Femur (tissue), 1 donor: Measurements from ENCODE around the gene KCTD16.

ENCODE experiments used
- DNase-seq: peaks from one replicate; pipeline ENCODE4 v3.0.0-alpha.2; 2017

Gene KCTD16

DNA sequence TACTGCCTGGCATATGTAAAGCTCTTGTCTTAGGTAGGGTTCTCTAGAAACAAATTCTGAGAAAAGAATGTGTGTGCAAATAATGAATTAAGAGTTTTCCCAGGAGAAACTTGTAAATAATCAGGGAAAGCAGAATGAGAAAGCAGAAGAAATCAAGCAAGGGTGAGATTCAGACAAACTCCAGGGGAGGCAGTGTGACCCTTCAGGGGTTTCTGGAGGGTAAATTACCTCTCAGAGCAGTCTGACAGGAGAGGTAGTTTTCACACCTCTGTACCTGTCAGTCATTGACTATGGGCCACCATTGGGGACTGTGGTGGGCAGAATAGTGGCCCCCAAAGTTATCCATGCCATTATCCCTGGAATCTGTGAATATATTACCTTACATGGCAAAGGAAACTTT is 124.6 kb downstream of the KCTD16 start:
- DNase-seq, result no peak

- DNase-seq, result no peak
These were observed 126.4 kb downstream of the KCTD16 start for GRCh38 chr5:144297081-144297480.

DNA sequence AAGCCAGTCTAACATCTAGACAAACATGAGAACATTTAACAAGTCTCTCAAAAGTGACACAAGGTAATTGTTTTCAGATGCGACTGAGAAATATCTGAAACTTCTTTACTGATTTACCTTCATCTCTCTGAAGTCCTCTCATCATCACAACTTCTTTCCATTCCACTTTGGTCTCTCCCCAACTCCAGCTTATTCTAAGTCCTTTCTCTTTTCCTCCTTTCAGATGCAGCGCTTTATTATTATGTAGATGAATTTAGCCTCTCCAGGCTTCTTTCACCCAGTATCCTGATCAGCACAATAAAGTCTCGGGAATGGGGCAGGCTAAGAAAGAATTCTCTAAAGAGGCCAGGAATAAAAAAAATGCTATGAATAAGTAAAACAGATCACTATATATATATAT is 128.0 kb downstream of the KCTD16 start:
- no peak for DNase-seq

DNA sequence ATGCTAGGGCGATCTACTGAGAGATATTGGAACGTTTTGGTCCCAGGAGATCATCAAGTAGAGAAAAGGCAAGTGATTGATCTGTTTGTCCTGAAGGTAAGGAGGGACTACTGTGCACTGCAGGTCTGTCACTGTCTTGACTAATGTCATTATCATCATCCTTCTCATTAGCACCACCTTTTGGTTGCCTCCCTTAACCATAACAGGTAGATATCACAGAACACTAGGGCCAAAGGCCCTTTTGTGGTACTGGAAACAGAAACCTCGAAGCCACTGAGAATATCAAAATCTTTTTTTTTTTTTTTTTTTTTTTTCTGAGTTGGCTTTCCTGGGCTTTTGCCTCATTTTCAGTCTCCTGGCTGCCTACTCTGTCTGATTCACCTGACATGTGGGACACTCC is 134.0 kb downstream of the KCTD16 start:
- no peak for DNase-seq

GRCh38 chr5:144307736-144308135 is 137.1 kb downstream of the KCTD16 start:
- no peak for DNase-seq

DNA sequence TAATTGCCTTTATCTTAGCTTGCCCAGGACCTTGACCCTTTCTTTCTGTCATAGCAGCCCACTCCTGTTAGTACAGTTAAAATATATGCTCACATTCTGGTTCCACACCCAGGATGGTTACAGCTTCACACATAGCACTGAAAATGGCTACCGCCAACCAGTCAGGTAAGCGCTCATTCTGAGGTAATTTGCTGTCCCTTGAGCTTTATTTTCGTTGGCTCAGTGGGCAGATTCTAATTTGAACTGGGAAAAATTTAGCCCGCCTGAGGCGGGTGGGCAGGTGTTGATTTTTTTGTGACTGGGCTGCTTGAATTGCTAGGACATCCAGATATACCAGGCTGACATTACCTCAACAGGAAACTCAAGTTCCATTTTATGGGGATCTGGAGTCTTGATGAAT is 137.5 kb downstream of the KCTD16 start:
- no peak for DNase-seq

DNA sequence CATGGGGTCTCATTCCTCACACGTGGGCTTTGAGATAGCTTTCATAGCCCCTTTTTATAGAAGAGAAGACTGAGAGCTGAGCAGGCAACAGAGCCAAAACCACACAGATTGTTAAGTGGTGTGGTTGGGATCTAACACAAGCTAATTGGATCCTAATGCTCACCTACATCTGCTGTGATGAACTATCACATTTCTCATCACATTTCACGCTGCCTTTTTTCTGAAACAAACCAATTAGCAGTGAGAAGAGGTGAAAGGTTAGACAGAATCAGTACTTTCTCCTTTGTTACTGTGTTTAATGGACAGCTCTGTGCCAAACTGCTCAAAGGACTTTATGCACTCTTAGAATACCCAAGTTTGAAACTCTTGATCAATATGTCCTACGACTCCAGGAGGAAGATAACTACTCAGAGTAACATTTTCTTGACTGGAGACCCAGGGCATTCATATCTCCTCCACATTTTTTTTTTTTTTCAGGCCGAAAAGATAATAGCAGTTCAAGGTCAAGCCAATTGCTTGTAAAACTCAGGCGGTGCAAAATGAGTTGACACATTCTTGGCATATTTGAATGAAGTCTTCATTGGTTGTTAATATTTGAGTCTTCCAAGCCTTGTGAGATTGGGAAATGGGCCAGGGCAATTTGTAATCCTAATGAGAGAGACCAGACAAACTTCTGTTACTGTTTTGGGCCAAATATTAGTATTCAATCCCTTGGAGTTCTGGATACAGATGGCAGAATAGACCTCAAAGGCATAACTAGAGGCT is 138.4 kb downstream of the KCTD16 start:
- DNase-seq, result no peak

DNA sequence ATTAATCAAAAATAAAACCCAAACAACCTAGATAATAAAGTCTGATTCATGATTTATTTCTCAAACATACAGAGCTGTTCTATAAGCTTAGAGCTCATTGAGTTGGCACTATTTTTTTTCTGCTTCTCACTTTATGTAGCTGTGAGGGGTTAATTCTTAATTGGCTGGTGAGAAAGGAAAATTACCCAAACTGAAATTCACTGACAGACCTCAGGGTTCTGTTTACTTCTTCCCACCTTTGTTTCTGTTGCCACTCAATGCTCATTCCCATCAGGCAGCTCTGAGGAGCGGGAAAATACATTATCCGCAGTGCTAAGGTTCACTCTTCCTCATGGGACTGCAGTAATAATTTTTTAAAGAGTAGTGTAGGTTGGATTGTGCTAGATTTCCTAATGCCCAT is 139.9 kb downstream of the KCTD16 start:
- no peak for DNase-seq

GRCh38 chr5:144313147-144313726 is 142.6 kb downstream of the KCTD16 start:
- no peak for DNase-seq

DNA sequence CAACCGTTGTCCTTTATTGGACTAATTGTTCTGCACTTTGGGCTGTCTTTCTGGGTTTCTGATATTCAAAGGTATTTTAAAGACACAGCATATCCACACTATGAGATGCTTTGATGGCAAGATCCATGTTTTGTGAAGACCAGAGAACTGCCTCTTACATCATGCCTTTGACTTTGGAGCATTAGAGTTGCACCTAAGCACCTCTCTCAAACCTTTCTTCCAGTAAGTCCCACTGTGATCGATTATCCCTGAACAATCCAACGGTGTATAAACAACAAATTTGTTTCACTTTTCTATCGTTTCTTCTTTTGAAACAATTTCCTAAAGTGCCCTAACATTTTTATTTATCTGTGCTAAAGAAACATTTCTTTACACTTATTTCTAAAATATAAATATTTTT is 144.4 kb downstream of the KCTD16 start:
- no peak for DNase-seq

DNA sequence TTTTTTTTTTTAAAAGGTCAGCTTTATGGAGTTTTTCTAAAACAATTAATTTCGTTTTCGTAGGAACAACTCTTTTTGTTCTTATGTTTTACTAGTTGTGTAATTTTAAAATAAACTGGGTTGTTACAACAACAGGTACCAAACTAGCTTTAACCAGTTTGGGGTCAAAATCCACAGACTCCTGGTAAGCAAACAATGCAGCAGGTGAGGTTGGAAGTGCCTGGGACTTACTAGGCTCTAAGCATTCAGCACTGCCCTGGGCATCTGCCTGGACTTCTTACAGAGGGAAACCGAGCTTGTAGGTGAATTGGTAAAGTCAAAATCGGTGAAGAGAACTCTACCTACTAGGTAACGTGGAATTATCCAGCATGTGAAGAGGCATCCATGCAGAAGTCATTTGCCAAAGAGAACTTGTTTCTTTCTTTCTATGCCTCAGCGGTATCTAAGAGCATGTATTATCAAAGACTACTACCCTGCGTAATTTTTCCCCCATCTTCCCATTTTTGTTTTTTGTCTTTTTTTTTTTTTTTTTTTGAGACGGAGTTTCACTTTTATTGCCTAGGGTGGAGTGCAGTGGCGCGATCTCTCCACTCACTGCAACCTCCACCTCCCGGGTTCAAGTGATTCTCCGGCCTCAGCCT is 145.4 kb downstream of the KCTD16 start:
- DNase-seq, result no peak

- no peak for DNase-seq
These were observed 147.3 kb downstream of the KCTD16 start for GRCh38 chr5:144318011-144318410.

DNA sequence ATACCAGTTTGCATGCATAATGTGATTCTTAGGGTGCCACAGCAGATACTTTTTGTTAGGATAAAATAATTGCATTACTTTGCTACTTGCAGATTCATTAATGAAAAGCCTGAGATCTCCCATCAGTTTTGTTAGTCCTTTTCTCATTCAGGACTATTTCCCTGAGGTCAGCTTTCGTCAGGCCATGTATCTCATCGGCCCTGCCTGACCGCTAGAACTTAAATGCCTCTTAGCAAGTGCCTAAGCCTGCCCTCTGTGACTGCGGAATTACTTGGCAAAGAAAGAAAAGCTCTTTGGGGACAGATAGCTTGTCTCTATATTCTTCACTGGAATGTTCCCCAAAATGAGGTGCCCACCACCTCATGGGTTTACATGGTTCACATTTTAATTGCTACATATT is 147.8 kb downstream of the KCTD16 start:
- DNase-seq, result no peak

- DNase-seq, result no peak
These were observed 152.5 kb downstream of the KCTD16 start for GRCh38 chr5:144323181-144323580.

DNA sequence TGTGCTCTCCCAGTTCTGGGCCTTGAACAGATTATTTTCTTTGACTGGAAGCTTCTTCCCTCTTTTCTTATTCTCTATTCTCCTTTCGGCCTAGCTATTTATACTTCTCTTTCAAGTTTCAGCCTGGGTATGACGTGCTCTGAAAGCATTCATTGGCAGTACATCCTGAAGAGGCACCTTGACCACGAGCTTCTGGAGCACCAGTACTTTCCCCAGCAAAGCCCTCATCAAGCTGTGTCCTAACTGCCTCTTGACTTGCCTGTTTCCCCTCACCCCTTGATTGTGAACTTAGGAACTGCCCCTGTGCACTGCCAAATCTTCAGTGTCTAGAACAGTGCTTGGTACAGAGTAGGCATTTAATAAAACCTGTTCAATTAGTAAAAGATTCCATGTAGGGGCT is 154.9 kb downstream of the KCTD16 start:
- no peak for DNase-seq

- no peak for DNase-seq
These were observed 157.8 kb downstream of the KCTD16 start for GRCh38 chr5:144328494-144328893.

GRCh38 chr5:144328980-144329379 is 158.3 kb downstream of the KCTD16 start:
- no peak for DNase-seq

DNA sequence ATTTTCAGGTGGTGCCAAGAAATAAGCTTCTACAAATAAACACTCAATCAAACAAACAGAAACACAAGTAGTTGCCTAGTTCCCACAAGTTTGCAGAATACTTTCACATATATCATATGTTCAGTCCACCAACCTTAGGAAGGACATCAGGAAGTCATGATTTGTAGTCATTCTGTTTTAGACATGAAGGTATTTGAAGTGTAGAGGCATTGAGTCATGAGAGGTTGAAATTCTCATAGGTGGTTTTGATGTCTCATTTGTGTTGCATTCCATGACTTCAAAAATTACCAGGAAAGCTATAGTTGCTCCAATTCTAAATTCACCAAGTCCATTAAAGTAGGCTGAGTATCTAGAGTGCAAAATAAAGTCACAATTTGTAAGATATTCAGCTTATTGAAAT is 159.0 kb downstream of the KCTD16 start:
- DNase-seq, result no peak

- DNase-seq, result no peak
These were observed 160.7 kb downstream of the KCTD16 start for GRCh38 chr5:144331361-144331760.

GRCh38 chr5:144332265-144332664 is 161.6 kb downstream of the KCTD16 start:
- no peak for DNase-seq

- no peak for DNase-seq
These were observed 162.8 kb downstream of the KCTD16 start for GRCh38 chr5:144333336-144333920.

GRCh38 chr5:144335561-144335960 is 164.9 kb downstream of the KCTD16 start:
- no peak for DNase-seq

DNA sequence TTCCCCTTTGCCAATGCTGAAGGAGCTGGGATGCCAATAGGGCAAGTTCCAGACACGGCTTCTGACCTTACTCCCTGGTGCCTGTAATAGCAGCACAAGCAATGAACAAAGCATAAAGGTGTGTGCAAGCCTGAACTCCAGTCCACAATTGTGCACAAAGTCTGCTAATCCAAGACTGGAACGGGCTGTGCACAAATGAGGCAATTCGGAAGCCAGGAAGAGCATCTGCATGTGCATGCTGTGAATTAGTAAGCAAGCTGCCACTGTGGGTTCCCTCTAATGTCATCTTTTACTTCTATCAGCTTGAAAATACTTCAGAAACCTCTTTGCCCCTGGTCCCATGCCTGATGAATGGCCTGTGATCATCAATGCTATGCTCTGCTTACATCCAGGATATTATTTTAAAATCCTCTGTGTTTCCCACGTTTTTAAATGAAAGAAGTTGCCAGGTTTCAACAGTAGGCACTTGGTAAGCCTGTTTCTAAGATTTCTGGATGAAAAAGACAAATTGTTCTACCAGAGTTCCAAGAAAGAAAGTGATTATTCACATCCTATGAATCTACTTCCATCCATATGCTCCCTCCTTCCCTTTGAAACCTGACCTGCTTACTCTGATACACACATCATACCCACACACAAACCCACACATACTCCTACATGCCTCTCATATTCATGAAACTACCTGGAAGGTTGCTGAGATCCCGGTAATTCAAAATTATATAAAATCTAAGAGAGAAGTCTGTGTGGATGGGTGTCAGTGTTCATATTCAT is 165.7 kb downstream of the KCTD16 start:
- DNase-seq, result no peak
